ENCODE results near the gene AKAP12. TPM values are rescaled to one million over a fixed set of nuclear protein-coding genes. Genes with fewer than 3 reads are reported as not detected.
A peak's percentile ranks its signal among the peaks of the same experiment; 100 is the strongest.

The AKAP12 gene
- polyA plus RNA-seq, 1 donor from 2014 or later: 21.5 TPM

DNA sequence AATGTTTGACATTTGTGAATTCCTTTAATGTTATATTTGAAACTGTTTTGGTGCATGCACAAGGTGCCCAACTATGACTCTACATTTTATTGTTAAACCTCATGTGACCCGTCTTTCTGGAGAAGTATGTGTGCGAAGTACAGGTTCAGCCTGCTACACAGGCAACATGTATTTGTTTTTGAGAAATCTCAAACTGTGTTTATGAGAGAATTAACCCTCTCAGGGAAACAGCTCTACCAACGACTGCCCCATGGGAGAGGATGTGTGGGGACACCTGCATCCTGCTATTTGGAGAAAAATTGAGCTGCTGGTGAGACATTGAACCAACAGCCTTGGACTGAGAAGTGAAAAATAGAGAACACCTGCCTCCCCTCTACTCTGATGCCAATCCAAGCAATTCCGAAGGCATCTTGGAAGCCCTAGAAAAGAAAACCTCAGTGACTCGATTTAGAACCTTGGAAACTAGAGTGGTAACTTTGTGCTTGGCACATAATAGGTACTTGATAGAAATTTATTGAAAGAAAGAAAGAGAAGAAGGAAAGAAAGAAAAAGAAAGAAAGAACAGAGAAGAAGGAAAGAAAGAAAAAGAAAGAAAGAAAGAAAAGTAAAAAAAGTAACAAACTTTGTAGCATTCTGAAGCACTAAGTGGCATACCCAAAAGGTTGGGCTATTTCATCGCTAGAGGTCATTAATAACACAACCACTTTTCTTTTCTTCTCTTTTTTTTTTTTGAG, 2.9 kb upstream of the AKAP12 start:
- H3K4me2 ChIP-seq (ENCODE audit: low read length): no peak overlapping the region
- H3K27me3 ChIP-seq (ENCODE audit: insufficient read depth, low read depth, low read length): no peaks in the 10 kb centered on the region
- H3K9me3 ChIP-seq (ENCODE audit: low read length): no peaks in the 10 kb centered on the region
- no peak overlapping the region for H3K4me3 ChIP-seq (ENCODE audit: low read length)
- TF ChIP-seq TAF1 (IDR thresholded peaks at IDR 0.05; ENCODE audit: low read depth) (no peak), EP300 (conservative IDR thresholded peaks at IDR 0.05; ENCODE audit: poor library complexity, severe bottlenecking) (no peak)
- H3K79me2 ChIP-seq (replicated peaks; ENCODE audit: insufficient read depth, low read length): peaks cover 1% of the 10 kb centered on the region
- no peaks in the 10 kb centered on the region for H4K20me1 ChIP-seq (ENCODE audit: insufficient read depth)
- no peak overlapping the region for H3K27ac ChIP-seq (ENCODE audit: low read length)
- no peaks in the 10 kb centered on the region for H3K36me3 ChIP-seq (ENCODE audit: insufficient read depth, low read length)
- no peaks in the 10 kb centered on the region for H3K9me2 ChIP-seq (ENCODE audit: insufficient read depth, low read length)
- H3K9ac ChIP-seq (ENCODE audit: low read length): no peak overlapping the region
- no peak overlapping the region for H2AFZ ChIP-seq (ENCODE audit: low read depth, low read length)
- peaks cover 6% of the 10 kb centered on the region for H3F3A ChIP-seq (ENCODE audit: insufficient read depth, low read length, poor library complexity, severe bottlenecking)

DNA sequence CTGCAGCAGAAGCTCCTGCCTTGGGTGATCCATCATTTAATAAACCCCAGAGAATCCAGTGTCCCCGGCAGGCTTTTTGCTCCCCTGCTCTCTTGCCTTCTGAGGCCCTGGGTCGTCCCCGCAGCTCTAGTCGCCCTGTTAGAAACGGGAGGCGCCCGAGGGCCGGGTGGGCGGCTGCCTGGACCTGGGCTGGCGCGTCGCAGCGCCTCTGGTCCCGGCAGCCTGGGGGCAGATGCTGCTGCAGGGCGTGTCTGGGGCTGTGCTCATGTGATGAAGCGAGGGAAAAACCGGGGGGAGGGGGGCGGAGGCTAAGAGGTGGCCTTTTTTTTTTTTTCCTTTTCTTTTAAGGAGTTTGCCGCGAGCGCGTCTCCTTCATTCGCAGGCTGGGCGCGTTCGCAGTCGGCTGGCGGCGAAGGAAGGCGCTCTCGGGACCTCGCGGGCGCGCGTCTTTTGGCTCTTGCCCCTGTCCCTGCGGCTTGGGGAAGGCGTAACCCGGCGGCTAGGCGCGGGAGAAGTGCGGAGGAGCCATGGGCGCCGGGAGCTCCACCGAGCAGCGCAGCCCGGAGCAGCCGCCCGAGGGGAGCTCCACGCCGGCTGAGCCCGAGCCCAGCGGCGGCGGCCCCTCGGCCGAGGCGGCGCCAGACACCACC, 394 bp downstream of the AKAP12 start:
- H3K27me3 ChIP-seq (ENCODE audit: insufficient read depth, low read depth, low read length): no peaks in the 10 kb centered on the region
- peak overlapping the region; percentile 94 for H3K9ac ChIP-seq (ENCODE audit: low read length)
- peaks cover 8% of the 10 kb centered on the region for H3F3A ChIP-seq (ENCODE audit: insufficient read depth, low read length, poor library complexity, severe bottlenecking)
- H3K36me3 ChIP-seq (ENCODE audit: insufficient read depth, low read length): no peaks in the 10 kb centered on the region
- peaks cover 34% of the 10 kb centered on the region for H3K79me2 ChIP-seq (replicated peaks; ENCODE audit: insufficient read depth, low read length)
- H3K9me2 ChIP-seq (ENCODE audit: insufficient read depth, low read length): no peaks in the 10 kb centered on the region
- H4K20me1 ChIP-seq (ENCODE audit: insufficient read depth): no peaks in the 10 kb centered on the region
- H3K4me2 ChIP-seq (ENCODE audit: low read length): peak overlapping the region; percentile 48
- TF ChIP-seq, protein P1, sequence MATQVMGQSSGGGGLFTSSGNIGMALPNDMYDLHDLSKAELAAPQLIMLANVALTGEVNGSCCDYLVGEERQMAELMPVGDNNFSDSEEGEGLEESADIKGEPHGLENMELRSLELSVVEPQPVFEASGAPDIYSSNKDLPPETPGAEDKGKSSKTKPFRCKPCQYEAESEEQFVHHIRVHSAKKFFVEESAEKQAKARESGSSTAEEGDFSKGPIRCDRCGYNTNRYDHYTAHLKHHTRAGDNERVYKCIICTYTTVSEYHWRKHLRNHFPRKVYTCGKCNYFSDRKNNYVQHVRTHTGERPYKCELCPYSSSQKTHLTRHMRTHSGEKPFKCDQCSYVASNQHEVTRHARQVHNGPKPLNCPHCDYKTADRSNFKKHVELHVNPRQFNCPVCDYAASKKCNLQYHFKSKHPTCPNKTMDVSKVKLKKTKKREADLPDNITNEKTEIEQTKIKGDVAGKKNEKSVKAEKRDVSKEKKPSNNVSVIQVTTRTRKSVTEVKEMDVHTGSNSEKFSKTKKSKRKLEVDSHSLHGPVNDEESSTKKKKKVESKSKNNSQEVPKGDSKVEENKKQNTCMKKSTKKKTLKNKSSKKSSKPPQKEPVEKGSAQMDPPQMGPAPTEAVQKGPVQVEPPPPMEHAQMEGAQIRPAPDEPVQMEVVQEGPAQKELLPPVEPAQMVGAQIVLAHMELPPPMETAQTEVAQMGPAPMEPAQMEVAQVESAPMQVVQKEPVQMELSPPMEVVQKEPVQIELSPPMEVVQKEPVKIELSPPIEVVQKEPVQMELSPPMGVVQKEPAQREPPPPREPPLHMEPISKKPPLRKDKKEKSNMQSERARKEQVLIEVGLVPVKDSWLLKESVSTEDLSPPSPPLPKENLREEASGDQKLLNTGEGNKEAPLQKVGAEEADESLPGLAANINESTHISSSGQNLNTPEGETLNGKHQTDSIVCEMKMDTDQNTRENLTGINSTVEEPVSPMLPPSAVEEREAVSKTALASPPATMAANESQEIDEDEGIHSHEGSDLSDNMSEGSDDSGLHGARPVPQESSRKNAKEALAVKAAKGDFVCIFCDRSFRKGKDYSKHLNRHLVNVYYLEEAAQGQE (IDR thresholded peaks at IDR 0.05; ENCODE audit: borderline replicate concordance): peak; percentile 69
- TF ChIP-seq POLR2AphosphoS5 (IDR thresholded peaks at IDR 0.05) (peak; percentile 69), TAF1 (IDR thresholded peaks at IDR 0.05; ENCODE audit: low read depth) (peak; percentile 64), EZH2 (IDR thresholded peaks at IDR 0.05; ENCODE audit: borderline replicate concordance, insufficient read depth, low read length, poor library complexity, severe bottlenecking) (no peak), EP300 (conservative IDR thresholded peaks at IDR 0.05; ENCODE audit: poor library complexity, severe bottlenecking) (no peak)
- TF ChIP-seq, protein P2, sequence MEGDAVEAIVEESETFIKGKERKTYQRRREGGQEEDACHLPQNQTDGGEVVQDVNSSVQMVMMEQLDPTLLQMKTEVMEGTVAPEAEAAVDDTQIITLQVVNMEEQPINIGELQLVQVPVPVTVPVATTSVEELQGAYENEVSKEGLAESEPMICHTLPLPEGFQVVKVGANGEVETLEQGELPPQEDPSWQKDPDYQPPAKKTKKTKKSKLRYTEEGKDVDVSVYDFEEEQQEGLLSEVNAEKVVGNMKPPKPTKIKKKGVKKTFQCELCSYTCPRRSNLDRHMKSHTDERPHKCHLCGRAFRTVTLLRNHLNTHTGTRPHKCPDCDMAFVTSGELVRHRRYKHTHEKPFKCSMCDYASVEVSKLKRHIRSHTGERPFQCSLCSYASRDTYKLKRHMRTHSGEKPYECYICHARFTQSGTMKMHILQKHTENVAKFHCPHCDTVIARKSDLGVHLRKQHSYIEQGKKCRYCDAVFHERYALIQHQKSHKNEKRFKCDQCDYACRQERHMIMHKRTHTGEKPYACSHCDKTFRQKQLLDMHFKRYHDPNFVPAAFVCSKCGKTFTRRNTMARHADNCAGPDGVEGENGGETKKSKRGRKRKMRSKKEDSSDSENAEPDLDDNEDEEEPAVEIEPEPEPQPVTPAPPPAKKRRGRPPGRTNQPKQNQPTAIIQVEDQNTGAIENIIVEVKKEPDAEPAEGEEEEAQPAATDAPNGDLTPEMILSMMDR (IDR thresholded peaks at IDR 0.05; ENCODE audit: poor library complexity, severe bottlenecking): peak; percentile 26
- peak overlapping the region; percentile 62 for H2AFZ ChIP-seq (ENCODE audit: low read depth, low read length)
- no peaks in the 10 kb centered on the region for H3K9me3 ChIP-seq (ENCODE audit: low read length)
- H3K27ac ChIP-seq (ENCODE audit: low read length): peak overlapping the region; percentile 81
- peak overlapping the region; percentile 82 for H3K4me3 ChIP-seq (ENCODE audit: low read length)

All from neural cell (in vitro differentiated cells).